CD8-positive, alpha-beta memory T cell (primary cell): ENCODE measurements around the gene FRRS1L. TPM values are rescaled to one million over a fixed set of nuclear protein-coding genes. Genes with fewer than 3 reads are reported as not detected.

ENCODE experiments used
- CTCF ChIA-PET: fragments of 350-600 bp; sonication (Branson Sonifier 250); formaldehyde crosslinking; loops from one replicate; lab custom pipeline; 2021; ENCODE audit warnings: antibody characterized with exemption; lab: Charles Lee
- POLR2A ChIA-PET: fragments of 350-600 bp; sonication (Branson Sonifier 250); formaldehyde crosslinking; loops from one replicate; lab custom pipeline; 2021; ENCODE audit warnings: antibody characterized with exemption; lab: Charles Lee
- DNase-seq, 5 donors: peaks; one replicate each; pipeline versions ENCODE4 v3.0.0 to v3.0.0-alpha.2; 2020 to 2022; ENCODE audit warnings: mixed read lengths in 1 of 5
- H3K27ac ChIP-seq: one replicate; pipeline ENCODE4 v1.7.0; 2013; ENCODE audit warnings: low read depth, mild to moderate bottlenecking, low read length, moderate library complexity
- H3K27me3 ChIP-seq: 2 replicates; pipeline ENCODE4 v1.7.0; 2013; ENCODE audit warnings: low read length, mild to moderate bottlenecking; ENCODE audit not compliant: insufficient read depth, poor library complexity, severe bottlenecking
- H3K36me3 ChIP-seq: 2 replicates; pipeline ENCODE4 v1.7.0; 2013; ENCODE audit warnings: mild to moderate bottlenecking, low read length, moderate library complexity; ENCODE audit not compliant: insufficient read depth
- H3K4me1 ChIP-seq: 2 replicates; pipeline ENCODE4 v1.7.0; 2013; ENCODE audit warnings: mild to moderate bottlenecking, low read length, moderate library complexity; ENCODE audit not compliant: insufficient read depth
- H3K4me3 ChIP-seq: 2 replicates; pipeline ENCODE4 v1.7.0; 2013; ENCODE audit warnings: mild to moderate bottlenecking, low read length
- H3K9me3 ChIP-seq: 2 replicates; pipeline ENCODE4 v1.7.0; 2013; ENCODE audit warnings: mild to moderate bottlenecking, low read length
- H3K27ac Mint-ChIP-seq, 8 donors: one replicate each; pipeline ENCODE4 v1.8.0; 2020 to 2021; ENCODE audit warnings: mixed read lengths in 8 of 8, mild to moderate bottlenecking in 6 of 8, inconsistent platforms in 3 of 8, moderate library complexity in 3 of 8
- H3K27me3 Mint-ChIP-seq, 2 donors: one replicate each; pipeline ENCODE4 v1.8.0; 2020 to 2021; ENCODE audit warnings: mixed read lengths in 2 of 2, mild to moderate bottlenecking in 1 of 2, moderate library complexity in 1 of 2
- H3K36me3 Mint-ChIP-seq, 3 donors: one replicate each; pipeline ENCODE4 v1.8.0; 2020 to 2021; ENCODE audit warnings: mixed read lengths in 3 of 3, inconsistent platforms in 1 of 3, mild to moderate bottlenecking in 1 of 3
- H3K4me1 Mint-ChIP-seq, 3 donors: one replicate each; pipeline ENCODE4 v1.8.0; 2020 to 2021; ENCODE audit warnings: mixed read lengths in 3 of 3, inconsistent platforms in 1 of 3, mild to moderate bottlenecking in 1 of 3
- H3K4me3 Mint-ChIP-seq, 7 donors: one replicate each; pipeline ENCODE4 v1.8.0; 2020 to 2021; ENCODE audit warnings: mixed read lengths in 7 of 7, mild to moderate bottlenecking in 6 of 7, moderate library complexity in 4 of 7, inconsistent platforms in 2 of 7
- H3K9me3 Mint-ChIP-seq, 5 donors: one replicate each; pipeline ENCODE4 v1.8.0; 2020 to 2022; ENCODE audit warnings: mixed read lengths in 5 of 5, mild to moderate bottlenecking in 3 of 5, moderate library complexity in 2 of 5, inconsistent platforms in 1 of 5
- polyA plus RNA-seq: library from polyadenylated mRNA; unstranded; fragments of 300-500 nt; fragmentation: Illumina TruSeq; gene quantifications from one replicate; pipeline ENCODE4 v1.2.3, GENCODE V29; 2021
- total RNA-seq, 2 experiments: library from RNA; stranded (reverse); gene quantifications; one replicate each; pipeline ENCODE4 v1.2.3, GENCODE V29; 2021

Gene FRRS1L
- total and polyA plus RNA-seq, 3 experiments from 2014 or later = not detected

DNA sequence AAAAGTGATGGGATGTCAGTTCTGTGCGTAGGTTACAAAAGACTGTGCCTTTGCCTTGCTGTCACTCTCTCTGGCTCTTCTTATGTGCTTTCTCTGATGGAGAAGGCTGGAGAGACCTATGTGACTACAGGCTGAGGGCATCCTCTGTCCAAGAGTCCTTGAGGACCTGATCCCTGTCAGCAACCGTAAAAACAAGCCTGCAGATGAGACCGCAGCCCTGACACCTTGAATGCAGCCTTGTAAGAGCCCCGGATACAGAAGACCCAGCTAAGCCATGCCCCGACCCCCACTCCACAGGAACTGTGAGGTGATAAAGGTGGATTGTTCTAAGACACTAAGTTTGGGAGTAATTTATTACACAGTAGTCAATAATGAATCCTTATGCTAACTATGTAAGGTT is 32.6 kb upstream of the FRRS1L start:
- no peaks in the 10 kb centered on the region for H3K9me3 ChIP-seq
- H3K27ac ChIP-seq = no peak overlapping the region
- POLR2A ChIA-PET = no interaction called here
- Mint-ChIP-seq H3K9me3 (no peaks in the 10 kb centered on the region), H3K4me3 (no peak overlapping the region), H3K27me3 (peaks cover 3 to 16% of the 10 kb centered on the region in 2 donors), H3K4me1 (no peaks in the 10 kb centered on the region), H3K36me3 (no peaks in the 10 kb centered on the region), H3K27ac (no peak overlapping the region)
- CTCF ChIA-PET = interaction anchor here (0.9 kb wide), 1 partner anchor 245 kb away, joined by 3 read pairs; no protein-coding TSS in a partner anchor
- no peaks in the 10 kb centered on the region for H3K4me1 ChIP-seq
- no peak for DNase-seq
- no peak overlapping the region for H3K4me3 ChIP-seq
- H3K36me3 ChIP-seq = no peaks in the 10 kb centered on the region
- H3K27me3 ChIP-seq = peaks cover 6% of the 10 kb centered on the region

- H3K36me3 Mint-ChIP-seq = no peaks in the 10 kb centered on the region
- no peak overlapping the region for H3K27ac Mint-ChIP-seq
- Histone ChIP-seq H3K27ac (no peak overlapping the region), H3K4me3 (no peak overlapping the region), H3K36me3 (no peaks in the 10 kb centered on the region), H3K9me3 (no peaks in the 10 kb centered on the region), H3K4me1 (no peaks in the 10 kb centered on the region), H3K27me3 (peaks cover 6% of the 10 kb centered on the region)
- H3K4me1 Mint-ChIP-seq = no peaks in the 10 kb centered on the region
- ChIA-PET POLR2A (no interaction called here), CTCF (interaction anchor here (0.9 kb wide), 1 partner anchor 244 kb away, joined by 3 read pairs; no protein-coding TSS in a partner anchor)
- H3K27me3 Mint-ChIP-seq = peaks cover 3 to 16% of the 10 kb centered on the region in 2 donors
- no peaks in the 10 kb centered on the region for H3K9me3 Mint-ChIP-seq
- H3K4me3 Mint-ChIP-seq = no peak overlapping the region
- no peak for DNase-seq
These were observed 31.8 kb upstream of the FRRS1L start for GRCh38 chr9:109198736-109199382.

DNA sequence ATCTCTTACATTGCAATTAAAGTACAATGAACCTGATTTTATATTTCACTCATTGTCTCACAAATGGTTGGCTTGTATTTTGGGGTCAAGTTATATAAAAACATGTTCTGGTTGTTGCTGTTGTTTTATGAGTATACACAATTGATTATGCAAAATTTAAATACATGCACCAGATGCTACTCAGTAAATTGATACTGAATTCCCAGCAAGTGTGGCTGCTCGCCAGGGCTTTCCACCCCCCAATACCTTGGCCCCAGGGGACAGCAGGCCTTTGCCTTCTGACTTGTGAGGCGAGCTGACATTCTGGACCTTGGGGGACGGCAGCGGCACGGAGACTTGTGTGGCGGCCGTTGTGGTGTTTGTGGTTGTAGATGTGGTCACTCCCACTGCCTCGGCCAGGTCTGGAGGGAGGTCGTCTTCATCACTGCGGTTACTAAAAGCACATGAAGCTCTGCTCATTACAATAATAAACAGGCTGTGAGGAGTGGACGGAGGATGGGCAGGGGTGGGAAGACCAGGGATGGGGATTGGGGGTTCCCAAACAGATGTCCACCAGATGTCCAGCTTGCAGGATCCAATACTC is 27.0 kb upstream of the FRRS1L start:
- Histone ChIP-seq H3K4me3 (no peak overlapping the region), H3K27me3 (no peaks in the 10 kb centered on the region), H3K36me3 (no peaks in the 10 kb centered on the region), H3K9me3 (no peaks in the 10 kb centered on the region), H3K4me1 (no peaks in the 10 kb centered on the region), H3K27ac (no peak overlapping the region)
- no peaks in the 10 kb centered on the region for H3K4me1 Mint-ChIP-seq
- peaks cover 4 to 10% of the 10 kb centered on the region in 2 donors for H3K27me3 Mint-ChIP-seq
- no peak overlapping the region for H3K27ac Mint-ChIP-seq
- H3K9me3 Mint-ChIP-seq = no peaks in the 10 kb centered on the region
- ChIA-PET CTCF (interaction anchor here (1.2 kb wide), 1 partner anchor 11 kb away, joined by 3 read pairs; no protein-coding TSS in a partner anchor), POLR2A (no interaction called here)
- no peak overlapping the region for H3K4me3 Mint-ChIP-seq
- no peak for DNase-seq
- no peaks in the 10 kb centered on the region for H3K36me3 Mint-ChIP-seq

DNA sequence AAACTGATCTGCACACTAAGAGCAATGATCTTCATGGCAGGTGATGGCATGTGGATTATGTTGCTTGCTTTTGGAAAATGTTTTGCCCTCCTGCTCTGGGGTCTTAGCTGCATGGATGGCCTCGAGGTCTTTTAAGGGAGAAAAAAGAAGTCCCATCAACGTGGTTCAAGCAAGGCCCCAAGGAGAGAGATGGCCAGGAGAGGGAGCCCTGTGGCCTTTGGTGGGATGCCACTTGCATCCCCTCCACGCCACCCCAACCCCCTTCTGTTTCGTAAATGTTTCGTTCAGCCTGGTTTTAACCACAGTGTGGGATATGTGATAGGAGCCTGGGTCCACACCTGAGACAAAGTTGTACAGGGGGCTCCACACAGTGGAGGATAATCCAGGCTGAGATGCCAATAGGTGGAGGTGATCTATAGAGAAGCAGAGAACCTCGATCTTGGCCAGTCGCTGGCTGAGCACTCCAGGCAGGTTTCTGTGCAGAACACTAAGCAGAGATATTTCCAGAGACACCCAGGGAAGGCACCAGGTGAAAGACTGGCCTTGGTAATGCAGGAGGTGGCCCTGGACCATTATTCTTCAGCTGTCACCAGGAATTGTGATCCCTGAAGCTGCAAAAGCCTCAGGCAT is 25.8 kb upstream of the FRRS1L start:
- Histone ChIP-seq H3K27ac (no peak overlapping the region), H3K9me3 (no peaks in the 10 kb centered on the region), H3K36me3 (no peaks in the 10 kb centered on the region), H3K27me3 (no peaks in the 10 kb centered on the region), H3K4me1 (no peaks in the 10 kb centered on the region), H3K4me3 (no peak overlapping the region)
- H3K36me3 Mint-ChIP-seq = no peaks in the 10 kb centered on the region
- H3K4me3 Mint-ChIP-seq = no peak overlapping the region
- peaks cover 1 to 2% of the 10 kb centered on the region in 2 donors for H3K27me3 Mint-ChIP-seq
- ChIA-PET CTCF (interaction anchor here (1.2 kb wide), 1 partner anchor 10 kb away, joined by 3 read pairs; no protein-coding TSS in a partner anchor), POLR2A (interaction anchor here (0.5 kb wide), 1 partner anchor 58 kb away, joined by 3 read pairs; no protein-coding TSS in a partner anchor)
- no peak for DNase-seq
- no peaks in the 10 kb centered on the region for H3K4me1 Mint-ChIP-seq
- no peak overlapping the region for H3K27ac Mint-ChIP-seq
- no peaks in the 10 kb centered on the region for H3K9me3 Mint-ChIP-seq

GRCh38 chr9:109191746-109192145 is 24.7 kb upstream of the FRRS1L start:
- no peak overlapping the region for H3K27ac ChIP-seq
- no peaks in the 10 kb centered on the region for H3K4me1 ChIP-seq
- H3K4me3 ChIP-seq = no peak overlapping the region
- POLR2A ChIA-PET = no interaction called here
- no peaks in the 10 kb centered on the region for H3K9me3 ChIP-seq
- no peak for DNase-seq
- H3K4me1 Mint-ChIP-seq = no peaks in the 10 kb centered on the region
- H3K9me3 Mint-ChIP-seq = no peaks in the 10 kb centered on the region
- no peak overlapping the region for H3K27ac Mint-ChIP-seq
- no peaks in the 10 kb centered on the region for H3K36me3 Mint-ChIP-seq
- no peak overlapping the region for H3K4me3 Mint-ChIP-seq
- H3K27me3 Mint-ChIP-seq = peaks cover 0 to 1% of the 10 kb centered on the region in 2 donors
- H3K36me3 ChIP-seq = no peaks in the 10 kb centered on the region
- CTCF ChIA-PET = no interaction called here
- H3K27me3 ChIP-seq = no peaks in the 10 kb centered on the region

DNA sequence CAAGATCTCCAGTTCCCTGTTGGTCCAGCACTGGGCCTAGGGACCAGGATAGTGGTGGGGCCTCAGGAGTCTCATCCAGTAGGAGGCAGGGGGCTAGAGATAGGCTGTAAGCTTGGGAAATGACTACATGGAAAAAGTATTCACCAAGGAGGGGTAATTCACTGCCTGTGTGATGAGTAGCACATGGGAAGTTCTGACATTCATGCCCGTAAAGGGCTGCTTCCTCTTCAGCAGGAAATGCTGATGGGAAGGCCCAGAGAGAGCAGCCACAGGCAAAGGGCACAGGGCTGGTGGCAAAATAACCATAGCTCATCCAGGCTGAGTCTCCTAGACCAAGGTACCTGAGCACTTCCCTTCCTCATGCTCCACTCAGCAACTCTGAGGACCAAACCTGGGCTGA is 23.1 kb upstream of the FRRS1L start:
- Mint-ChIP-seq H3K36me3 (no peaks in the 10 kb centered on the region), H3K4me1 (no peaks in the 10 kb centered on the region), H3K4me3 (no peak overlapping the region), H3K9me3 (no peaks in the 10 kb centered on the region), H3K27ac (no peak overlapping the region), H3K27me3 (peaks cover 0 to 1% of the 10 kb centered on the region in 2 donors)
- CTCF ChIA-PET = no interaction called here
- no peaks in the 10 kb centered on the region for H3K36me3 ChIP-seq
- POLR2A ChIA-PET = no interaction called here
- H3K9me3 ChIP-seq = no peaks in the 10 kb centered on the region
- H3K27ac ChIP-seq = no peak overlapping the region
- H3K27me3 ChIP-seq = no peaks in the 10 kb centered on the region
- H3K4me1 ChIP-seq = no peaks in the 10 kb centered on the region
- H3K4me3 ChIP-seq = no peak overlapping the region
- DNase-seq = no peak

DNA sequence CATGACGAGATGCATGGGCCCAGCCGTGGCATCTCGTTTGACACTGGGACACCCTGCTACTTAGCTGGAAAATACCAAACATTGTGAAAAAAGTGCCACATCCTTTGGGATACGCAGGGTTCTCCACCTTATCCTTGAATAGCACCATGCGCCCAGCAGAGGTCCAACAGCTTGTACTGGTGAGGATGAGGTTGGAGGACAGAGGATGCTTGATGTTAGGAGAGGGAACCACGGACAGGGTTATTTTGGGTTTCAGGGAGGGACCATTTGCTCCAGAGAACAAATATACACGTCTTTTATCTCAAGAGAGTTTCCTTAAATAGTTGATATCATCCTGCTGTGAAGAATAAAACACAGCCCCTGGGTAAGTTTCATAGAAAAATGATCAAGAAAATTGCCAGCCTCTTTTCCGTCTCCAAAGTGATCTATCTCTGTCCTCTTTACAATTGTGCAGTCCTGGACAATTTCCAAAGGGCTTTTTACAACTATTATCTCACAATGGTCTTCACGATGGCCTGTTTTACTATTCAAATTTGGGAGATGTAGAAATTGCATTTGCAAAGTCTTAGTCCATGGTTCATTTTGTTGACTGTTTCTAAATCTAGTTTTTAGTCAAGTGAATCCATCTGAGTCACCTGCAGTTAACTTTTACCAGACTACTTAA is 19.9 kb upstream of the FRRS1L start:
- CTCF ChIA-PET = no interaction called here
- no peak overlapping the region for H3K4me3 Mint-ChIP-seq
- H3K27ac Mint-ChIP-seq = no peak overlapping the region
- no peaks in the 10 kb centered on the region for H3K9me3 Mint-ChIP-seq
- Histone ChIP-seq H3K27me3 (no peaks in the 10 kb centered on the region), H3K4me1 (no peaks in the 10 kb centered on the region), H3K36me3 (no peaks in the 10 kb centered on the region), H3K4me3 (no peak overlapping the region), H3K9me3 (no peaks in the 10 kb centered on the region), H3K27ac (no peak overlapping the region)
- DNase-seq = no peak
- H3K4me1 Mint-ChIP-seq = no peaks in the 10 kb centered on the region
- no peaks in the 10 kb centered on the region for H3K36me3 Mint-ChIP-seq
- H3K27me3 Mint-ChIP-seq = peaks cover 3% of the 10 kb centered on the region in 2 donors
- POLR2A ChIA-PET = no interaction called here
